ENCODE data around the gene UCKL1.

The UCKL1 gene

GRCh38 chr20:63891061-63892002 is 64.9 kb downstream of the UCKL1 start:
- intact Hi-C loops (cut with DNase I; ENCODE audit: low total_unique reads) = loop anchor here (5.0 kb wide), 1 partner anchor 86 kb away; the partner anchor contains the start of gene SAMD10
- Histone ChIP-seq H3K4me1 (peaks cover 0 to 17% (median 11%) of the 10 kb centered on the region in 4 donors), H3K36me3 (peaks cover 25 to 58% (median 39%) of the 10 kb centered on the region in 3 donors), H3K27me3 (no peaks in the 10 kb centered on the region), H3K4me3 (no peak overlapping the region), H3K9me3 (no peaks in the 10 kb centered on the region), H3K27ac (no peak overlapping the region)
- no peak for DNase-seq
- TF ChIP-seq CTCF (IDR thresholded peaks at IDR 0.05) = no peak

GRCh38 chr20:63890616-63891015 is 65.6 kb downstream of the UCKL1 start:
- peaks cover 25 to 65% (median 44%) of the 10 kb centered on the region in 3 donors for H3K36me3 ChIP-seq
- H3K4me3 ChIP-seq = no peak overlapping the region
- no peaks in the 10 kb centered on the region for H3K27me3 ChIP-seq
- no peak for DNase-seq
- no peaks in the 10 kb centered on the region for H3K9me3 ChIP-seq
- H3K27ac ChIP-seq = no peak overlapping the region
- intact Hi-C loops (cut with DNase I; ENCODE audit: low total_unique reads) = loop anchor here (5.0 kb wide), 1 partner anchor 87 kb away; the partner anchor contains the start of gene SAMD10
- no peak for TF ChIP-seq CTCF (IDR thresholded peaks at IDR 0.05)
- peaks cover 0 to 11% (median 6%) of the 10 kb centered on the region in 4 donors for H3K4me1 ChIP-seq

DNA sequence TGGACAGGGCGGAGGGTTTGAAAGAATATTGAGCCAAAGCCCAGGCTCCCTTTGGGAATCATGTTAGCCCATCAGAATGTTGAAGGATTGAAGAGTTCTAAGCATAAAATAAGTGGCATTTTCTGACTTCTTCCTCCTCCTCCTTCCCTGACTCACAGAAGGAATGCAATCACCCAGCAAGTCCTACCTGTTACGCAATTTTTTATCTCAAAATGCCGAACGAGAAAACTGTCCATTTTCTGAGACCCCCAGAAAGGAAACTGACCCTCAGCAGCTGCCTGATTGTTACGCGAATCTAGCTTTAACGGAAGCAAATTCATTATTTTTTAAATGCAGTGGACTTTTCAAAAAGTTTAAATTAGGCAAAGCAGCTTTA is 66.0 kb downstream of the UCKL1 start:
- DNase-seq = no peak
- no peaks in the 10 kb centered on the region for H3K9me3 ChIP-seq
- intact Hi-C loops (cut with DNase I; ENCODE audit: low total_unique reads) = loop anchor here (5.0 kb wide), 1 partner anchor 87 kb away; the partner anchor contains the start of gene SAMD10
- H3K36me3 ChIP-seq = peaks cover 25 to 69% (median 48%) of the 10 kb centered on the region in 3 donors
- H3K27ac ChIP-seq = no peak overlapping the region
- peaks cover 0 to 11% (median 5%) of the 10 kb centered on the region in 4 donors for H3K4me1 ChIP-seq
- no peaks in the 10 kb centered on the region for H3K27me3 ChIP-seq
- no peak for TF ChIP-seq CTCF (IDR thresholded peaks at IDR 0.05)
- H3K4me3 ChIP-seq = no peak overlapping the region
